ENCODE data around the gene MRPS7.

The MRPS7 gene

GRCh38 chr17:75242461-75243042 lies 19.1 kb upstream of the MRPS7 start:
- TF ChIP-seq CTCF (IDR thresholded peaks at IDR 0.05) = no peak
- H3K4me3 ChIP-seq = no peak overlapping the region
- DNase-seq (ENCODE audit: low spot score) = no peak
- H3K27ac ChIP-seq = peak overlapping the region in 1 of 2 donors; percentile 57

GRCh38 chr17:75244133-75244866 lies 17.4 kb upstream of the MRPS7 start:
- Histone ChIP-seq H3K4me3 (no peak overlapping the region), H3K27ac (no peak overlapping the region)
- no peak for DNase-seq (ENCODE audit: low spot score)
- TF ChIP-seq CTCF (IDR thresholded peaks at IDR 0.05) = no peak

GRCh38 chr17:75245011-75245410 lies 16.7 kb upstream of the MRPS7 start:
- no peak overlapping the region for H3K4me3 ChIP-seq
- H3K27ac ChIP-seq = no peak overlapping the region
- TF ChIP-seq CTCF (IDR thresholded peaks at IDR 0.05) = no peak

GRCh38 chr17:75246404-75246803 lies 15.3 kb upstream of the MRPS7 start:
- no peak for TF ChIP-seq CTCF (IDR thresholded peaks at IDR 0.05)
- no peak for DNase-seq (ENCODE audit: low spot score)
- H3K27ac ChIP-seq = no peak overlapping the region
- H3K4me3 ChIP-seq = no peak overlapping the region

More at GRCh38 chr17:75245011-75245410, 16.7 kb upstream of the MRPS7 start:
- no peak for DNase-seq (ENCODE audit: low spot score)

- DNase-seq (ENCODE audit: low spot score) = no peak
- Histone ChIP-seq H3K27ac (peak overlapping the region; percentile 65 to 81), H3K4me3 (peak overlapping the region; percentile 51)
- TF ChIP-seq CTCF (IDR thresholded peaks at IDR 0.05) = no peak
Measured at GRCh38 chr17:75249564-75249963, 12.1 kb upstream of the MRPS7 start.

- no peak for TF ChIP-seq CTCF (IDR thresholded peaks at IDR 0.05)
- DNase-seq (ENCODE audit: low spot score) = peak; percentile 86
- Histone ChIP-seq H3K4me3 (peak overlapping the region; percentile 51), H3K27ac (peak overlapping the region; percentile 65 to 81)
Measured at GRCh38 chr17:75250009-75250471, 11.6 kb upstream of the MRPS7 start.
